HCT116 (cell line): Measurements from ENCODE around the gene MND1.
"Not testable (repeated sequence)": the region's sequence is repeated elsewhere in the genome, so short reads cannot be mapped to it uniquely, and the experiment has no call there.

ENCODE experiments used
- CEBPB ChIP-seq: IDR thresholded peaks from 2 replicates; pipeline ENCODE4 v1.6.1; 2012; ENCODE audit warnings: low read depth
- CTCF ChIP-seq, 3 experiments: fragments of 200-600 bp in 1 of 3; sonication (generic) in 1 of 3; IDR thresholded peaks in 2 of 3; conservative IDR thresholded peaks in 1 of 3; 2 replicates each; pipeline ENCODE4 v1.5.1; 2012 to 2017; ENCODE audit warnings: low read depth in 2 of 3, low read length in 2 of 3, antibody characterized with exemption in 1 of 3, borderline replicate concordance in 1 of 3, control low read depth in 1 of 3, mild to moderate bottlenecking in 1 of 3, mixed read lengths in 1 of 3, mixed run types in 1 of 3, moderate library complexity in 1 of 3; ENCODE audit not compliant: insufficient read depth in 1 of 3
- ELF1 ChIP-seq: IDR thresholded peaks from 2 replicates; pipeline ENCODE4 v1.6.1; 2012; ENCODE audit warnings: low read depth, borderline replicate concordance
- EZH2 ChIP-seq: fragments of 200-600 bp; sonication (generic); IDR thresholded peaks from 2 replicates; pipeline ENCODE4 v1.6.1; 2017; ENCODE audit warnings: antibody characterized with exemption, mixed run types
- EZH2phosphoT487 ChIP-seq: fragments of 200-600 bp; IDR thresholded peaks from 2 replicates; pipeline ENCODE4 v1.6.1; 2018; ENCODE audit warnings: antibody characterized with exemption, borderline replicate concordance
- POLR2AphosphoS5 ChIP-seq: IDR thresholded peaks from 2 replicates; pipeline ENCODE4 v1.6.1; 2011; ENCODE audit warnings: mild to moderate bottlenecking, low read depth, low read length, moderate library complexity
- REST ChIP-seq: IDR thresholded peaks from 2 replicates; pipeline ENCODE4 v1.6.1; 2012; ENCODE audit warnings: low read depth
- SRF ChIP-seq: IDR thresholded peaks from 2 replicates; pipeline ENCODE4 v1.6.1; 2012; ENCODE audit warnings: low read depth

GRCh38 chr4:153416456-153416855, 72.0 kb downstream of the MND1 start:
- not testable (repeated sequence) for TF ChIP-seq CTCF (IDR thresholded peaks at IDR 0.05 in 2 of 3, conservative IDR thresholded peaks at IDR 0.05 in 1 of 3; ENCODE audit: borderline replicate concordance in 1 of 3, insufficient read depth in 1 of 3, low read depth in 2 of 3, low read length in 2 of 3); EZH2; EZH2phosphoT487; ELF1; POLR2AphosphoS5; REST; SRF
- 0 out of 2 replicates have a peak, but pooled peaks have one; percentile 17 for TF ChIP-seq CEBPB
